A549 (cell line): ENCODE measurements around the gene AKNAD1.

ENCODE experiments used
- CHD2 ChIP-seq: fragments of 150-350 bp; IDR thresholded peaks from 2 replicates; pipeline ENCODE4 v1.6.1; 2014; ENCODE audit warnings: low read length; ENCODE audit not compliant: partially characterized antibody
- CHD4 ChIP-seq: fragments of 200-600 bp; sonication (generic); IDR thresholded peaks from 2 replicates; pipeline ENCODE4 v1.6.1; 2016; ENCODE audit warnings: antibody characterized with exemption, mild to moderate bottlenecking, borderline replicate concordance
- EP300 ChIP-seq, 2 experiments: fragments of >200 bp; sonication (Bioruptor Twin); formaldehyde crosslinking; IDR thresholded peaks; 2 replicates in 1 of 2; 3 replicates in 1 of 2; pipeline ENCODE4 v1.6.1; 2016 to 2017
- HOXB13 ChIP-seq: fragments of 250-450 bp; sonication (Bioruptor Pico); IDR thresholded peaks from 2 replicates; pipeline ENCODE4 v1.5.0; 2020; ENCODE audit warnings: low read depth, mild to moderate bottlenecking, moderate library complexity
- NR3C1 ChIP-seq: fragments of >200 bp; sonication (Bioruptor Twin); formaldehyde crosslinking; IDR thresholded peaks from 3 replicates; pipeline ENCODE4 v1.6.1; 2017
- PBX3 ChIP-seq: IDR thresholded peaks from 2 replicates; pipeline ENCODE4 v1.6.1; 2012
- POLR2A ChIP-seq: IDR thresholded peaks from 2 replicates; pipeline ENCODE4 v1.6.1; 2012; ENCODE audit warnings: mild to moderate bottlenecking, low read length
- RFX5 ChIP-seq: fragments of 450-650 bp; IDR thresholded peaks from 2 replicates; pipeline ENCODE4 v1.7.1; 2014; ENCODE audit warnings: antibody characterized with exemption, mild to moderate bottlenecking, moderate library complexity
- SREBF2 ChIP-seq: fragments of 450-650 bp; IDR thresholded peaks from 2 replicates; pipeline ENCODE4 v1.6.1; 2014; ENCODE audit warnings: mild to moderate bottlenecking, moderate library complexity
- USF2 ChIP-seq: fragments of 450-650 bp; IDR thresholded peaks from 2 replicates; pipeline ENCODE4 v1.6.1; 2014; ENCODE audit warnings: antibody characterized with exemption
- ZFP36 ChIP-seq: fragments of 450-650 bp; IDR thresholded peaks from 2 replicates; pipeline ENCODE4 v1.6.1; 2014; ENCODE audit warnings: borderline replicate concordance; ENCODE audit not compliant: partially characterized antibody
- TF ChIP-seq, protein P1 (sequence below): fragments of >200 bp; sonication (Bioruptor Twin); formaldehyde crosslinking; IDR thresholded peaks from 3 replicates; pipeline ENCODE4 v1.5.1; 2016
- TF ChIP-seq, protein P2 (sequence below): fragments of 200-600 bp; sonication (generic); IDR thresholded peaks from 2 replicates; pipeline ENCODE4 v1.6.1; 2016; ENCODE audit warnings: antibody characterized with exemption, mild to moderate bottlenecking, moderate library complexity
- TF ChIP-seq, protein P3 (sequence below): IDR thresholded peaks from 2 replicates; pipeline ENCODE4 v1.6.1; 2012

GRCh38 chr1:108842525-108843181 is 14.2 kb downstream of the AKNAD1 start:
- TF ChIP-seq, protein P1, sequence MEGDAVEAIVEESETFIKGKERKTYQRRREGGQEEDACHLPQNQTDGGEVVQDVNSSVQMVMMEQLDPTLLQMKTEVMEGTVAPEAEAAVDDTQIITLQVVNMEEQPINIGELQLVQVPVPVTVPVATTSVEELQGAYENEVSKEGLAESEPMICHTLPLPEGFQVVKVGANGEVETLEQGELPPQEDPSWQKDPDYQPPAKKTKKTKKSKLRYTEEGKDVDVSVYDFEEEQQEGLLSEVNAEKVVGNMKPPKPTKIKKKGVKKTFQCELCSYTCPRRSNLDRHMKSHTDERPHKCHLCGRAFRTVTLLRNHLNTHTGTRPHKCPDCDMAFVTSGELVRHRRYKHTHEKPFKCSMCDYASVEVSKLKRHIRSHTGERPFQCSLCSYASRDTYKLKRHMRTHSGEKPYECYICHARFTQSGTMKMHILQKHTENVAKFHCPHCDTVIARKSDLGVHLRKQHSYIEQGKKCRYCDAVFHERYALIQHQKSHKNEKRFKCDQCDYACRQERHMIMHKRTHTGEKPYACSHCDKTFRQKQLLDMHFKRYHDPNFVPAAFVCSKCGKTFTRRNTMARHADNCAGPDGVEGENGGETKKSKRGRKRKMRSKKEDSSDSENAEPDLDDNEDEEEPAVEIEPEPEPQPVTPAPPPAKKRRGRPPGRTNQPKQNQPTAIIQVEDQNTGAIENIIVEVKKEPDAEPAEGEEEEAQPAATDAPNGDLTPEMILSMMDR, result no peak
- TF ChIP-seq HOXB13 (no peak), SREBF2 (no peak), POLR2A (no peak), CHD2 (no peak), NR3C1 (no peak), USF2 (no peak), ZFP36 (no peak), PBX3 (no peak), RFX5 (no peak), EP300 (IDR thresholded peaks at IDR 0.05) (no peak), CHD4 (no peak)
- TF ChIP-seq, protein P2, sequence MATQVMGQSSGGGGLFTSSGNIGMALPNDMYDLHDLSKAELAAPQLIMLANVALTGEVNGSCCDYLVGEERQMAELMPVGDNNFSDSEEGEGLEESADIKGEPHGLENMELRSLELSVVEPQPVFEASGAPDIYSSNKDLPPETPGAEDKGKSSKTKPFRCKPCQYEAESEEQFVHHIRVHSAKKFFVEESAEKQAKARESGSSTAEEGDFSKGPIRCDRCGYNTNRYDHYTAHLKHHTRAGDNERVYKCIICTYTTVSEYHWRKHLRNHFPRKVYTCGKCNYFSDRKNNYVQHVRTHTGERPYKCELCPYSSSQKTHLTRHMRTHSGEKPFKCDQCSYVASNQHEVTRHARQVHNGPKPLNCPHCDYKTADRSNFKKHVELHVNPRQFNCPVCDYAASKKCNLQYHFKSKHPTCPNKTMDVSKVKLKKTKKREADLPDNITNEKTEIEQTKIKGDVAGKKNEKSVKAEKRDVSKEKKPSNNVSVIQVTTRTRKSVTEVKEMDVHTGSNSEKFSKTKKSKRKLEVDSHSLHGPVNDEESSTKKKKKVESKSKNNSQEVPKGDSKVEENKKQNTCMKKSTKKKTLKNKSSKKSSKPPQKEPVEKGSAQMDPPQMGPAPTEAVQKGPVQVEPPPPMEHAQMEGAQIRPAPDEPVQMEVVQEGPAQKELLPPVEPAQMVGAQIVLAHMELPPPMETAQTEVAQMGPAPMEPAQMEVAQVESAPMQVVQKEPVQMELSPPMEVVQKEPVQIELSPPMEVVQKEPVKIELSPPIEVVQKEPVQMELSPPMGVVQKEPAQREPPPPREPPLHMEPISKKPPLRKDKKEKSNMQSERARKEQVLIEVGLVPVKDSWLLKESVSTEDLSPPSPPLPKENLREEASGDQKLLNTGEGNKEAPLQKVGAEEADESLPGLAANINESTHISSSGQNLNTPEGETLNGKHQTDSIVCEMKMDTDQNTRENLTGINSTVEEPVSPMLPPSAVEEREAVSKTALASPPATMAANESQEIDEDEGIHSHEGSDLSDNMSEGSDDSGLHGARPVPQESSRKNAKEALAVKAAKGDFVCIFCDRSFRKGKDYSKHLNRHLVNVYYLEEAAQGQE, result no peak
- TF ChIP-seq, protein P3, sequence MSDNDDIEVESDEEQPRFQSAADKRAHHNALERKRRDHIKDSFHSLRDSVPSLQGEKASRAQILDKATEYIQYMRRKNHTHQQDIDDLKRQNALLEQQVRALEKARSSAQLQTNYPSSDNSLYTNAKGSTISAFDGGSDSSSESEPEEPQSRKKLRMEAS, result no peak
